CD4-positive, alpha-beta memory T cell (primary cell): ENCODE data around the gene CCDC141. TPM values are rescaled to one million over a fixed set of nuclear protein-coding genes. Genes with fewer than 3 reads are reported as not detected.
"Not testable (repeated sequence)": the region's sequence is repeated elsewhere in the genome, so short reads cannot be mapped to it uniquely, and the experiment has no call there.

ENCODE experiments used
- CTCF ChIA-PET: fragments of 350-600 bp; sonication (Branson Sonifier 250); formaldehyde crosslinking; loops from one replicate; lab custom pipeline; 2021; ENCODE audit warnings: inconsistent platforms; ENCODE audit not compliant: partially characterized antibody; lab: Charles Lee
- POLR2A ChIA-PET: fragments of 350-600 bp; sonication (Branson Sonifier 250); formaldehyde crosslinking; loops from one replicate; lab custom pipeline; 2021; ENCODE audit not compliant: partially characterized antibody; lab: Charles Lee
- DNase-seq, 5 donors: peaks; one replicate each; pipeline versions ENCODE4 v3.0.0 to v3.0.0-alpha.2; 2020 to 2022; ENCODE audit warnings: mixed read lengths in 1 of 5
- H3K27ac ChIP-seq: one replicate; pipeline ENCODE4 v1.7.0; 2013; ENCODE audit warnings: low read depth, low read length
- H3K27me3 ChIP-seq: 2 replicates; pipeline ENCODE4 v1.7.0; 2013; ENCODE audit warnings: mild to moderate bottlenecking, low read length, moderate library complexity; ENCODE audit not compliant: insufficient read depth
- H3K36me3 ChIP-seq: 2 replicates; pipeline ENCODE4 v1.7.0; 2013; ENCODE audit warnings: mild to moderate bottlenecking, low read length, moderate library complexity; ENCODE audit not compliant: insufficient read depth
- H3K4me1 ChIP-seq: 2 replicates; pipeline ENCODE4 v1.7.0; 2013; ENCODE audit warnings: mild to moderate bottlenecking, low read length, moderate library complexity; ENCODE audit not compliant: insufficient read depth
- H3K4me3 ChIP-seq, 2 donors: one replicate each; pipeline ENCODE4 v1.7.0; 2013; ENCODE audit warnings: low read length in 2 of 2, mild to moderate bottlenecking in 1 of 2
- H3K9me3 ChIP-seq, 2 donors: one replicate each; pipeline ENCODE4 v1.7.0; 2013; ENCODE audit warnings: low read length in 2 of 2, control low read depth in 1 of 2; ENCODE audit not compliant: control insufficient read depth in 1 of 2
- H3K27ac Mint-ChIP-seq, 7 donors: one replicate each; pipeline ENCODE4 v1.8.0; 2020 to 2021; ENCODE audit warnings: mixed read lengths in 7 of 7, mild to moderate bottlenecking in 6 of 7, inconsistent platforms in 3 of 7, moderate library complexity in 3 of 7
- H3K27me3 Mint-ChIP-seq, 2 donors: one replicate each; pipeline ENCODE4 v1.8.0; 2020 to 2021; ENCODE audit warnings: mixed read lengths in 2 of 2
- H3K36me3 Mint-ChIP-seq, 2 donors: one replicate each; pipeline ENCODE4 v1.8.0; 2020 to 2021; ENCODE audit warnings: mixed read lengths in 2 of 2, inconsistent platforms in 1 of 2, mild to moderate bottlenecking in 1 of 2
- H3K4me1 Mint-ChIP-seq, 4 donors: one replicate each; pipeline ENCODE4 v1.8.0; 2020 to 2021; ENCODE audit warnings: mixed read lengths in 4 of 4, mild to moderate bottlenecking in 1 of 4
- H3K4me3 Mint-ChIP-seq, 8 donors: one replicate each; pipeline ENCODE4 v1.8.0; 2020 to 2021; ENCODE audit warnings: mixed read lengths in 8 of 8, mild to moderate bottlenecking in 7 of 8, moderate library complexity in 6 of 8, inconsistent platforms in 3 of 8
- H3K9me3 Mint-ChIP-seq, 8 donors: one replicate each; pipeline ENCODE4 v1.8.0; 2020 to 2021; ENCODE audit warnings: mixed read lengths in 8 of 8, mild to moderate bottlenecking in 5 of 8, inconsistent platforms in 3 of 8, moderate library complexity in 1 of 8
- intact Hi-C: fragments of 100-400 bp; cut with micrococcal nuclease; formaldehyde crosslinking; loops from one replicate; pipeline ENCODE4 v1.15.1; 2023
- polyA plus RNA-seq, 2 donors: library from polyadenylated mRNA; unstranded; fragments of 300-500 nt; fragmentation: Illumina TruSeq; gene quantifications; one replicate each; pipeline ENCODE4 v1.2.3, GENCODE V29; 2021
- total RNA-seq, 2 experiments: library from RNA; stranded (reverse); gene quantifications; one replicate each; pipeline ENCODE4 v1.2.3, GENCODE V29; 2021

CCDC141 gene
- total and polyA plus RNA-seq, 4 experiments from 2014 or later = 0.73 to 8.2 (median 5.3) TPM

DNA sequence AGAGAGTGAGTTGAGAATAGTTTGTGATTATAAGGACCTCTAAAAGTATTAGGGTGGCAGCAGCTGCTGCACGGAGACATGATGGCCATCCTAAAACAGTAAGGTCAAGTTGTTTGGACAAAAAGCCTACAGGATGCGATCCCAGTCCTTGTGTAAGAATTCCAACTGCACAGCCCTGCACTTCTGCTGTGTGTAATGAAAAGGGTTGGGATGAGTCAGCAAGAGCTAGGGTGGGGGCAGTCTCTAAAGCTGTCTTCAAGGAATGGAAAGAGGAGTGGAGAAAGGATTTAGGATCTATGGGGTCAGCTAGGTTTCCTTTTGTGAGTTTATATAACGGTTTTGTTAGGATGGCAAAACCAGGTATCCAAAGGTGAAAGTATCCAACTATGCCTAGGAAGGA lies 3.6 kb upstream of the CCDC141 start:
- H3K4me3 ChIP-seq, H3K27ac Mint-ChIP-seq, POLR2A ChIA-PET, H3K4me3 Mint-ChIP-seq, H3K36me3 ChIP-seq, H3K27ac ChIP-seq, H3K9me3 Mint-ChIP-seq, CTCF ChIA-PET, H3K27me3 Mint-ChIP-seq, DNase-seq, H3K9me3 ChIP-seq, H3K27me3 ChIP-seq, H3K36me3 Mint-ChIP-seq, H3K4me1 ChIP-seq, intact Hi-C loops: not testable (repeated sequence)
- peaks cover 4 to 18% (median 8%) of the 10 kb centered on the region in 4 donors for H3K4me1 Mint-ChIP-seq

DNA sequence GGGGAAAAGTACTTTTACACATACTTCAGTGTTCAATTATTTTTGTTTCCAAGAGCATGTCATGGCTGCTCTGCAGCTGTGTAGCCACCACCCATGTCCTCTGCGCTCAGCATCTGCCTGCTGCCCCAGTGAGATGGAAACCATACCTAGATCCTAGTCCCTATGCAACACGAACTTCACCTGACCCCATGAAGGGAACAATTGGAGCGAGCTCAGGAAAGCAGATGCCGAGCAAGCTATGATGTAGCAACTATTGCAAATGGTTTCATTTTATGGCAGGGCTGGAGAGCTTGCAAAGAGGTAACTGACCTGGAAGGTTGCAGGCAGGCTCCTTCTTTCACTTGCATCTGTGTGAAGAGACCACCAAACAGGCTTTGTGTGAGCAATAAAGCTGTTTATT lies 1.3 kb upstream of the CCDC141 start:
- no peaks in the 10 kb centered on the region for H3K9me3 Mint-ChIP-seq
- H3K27ac Mint-ChIP-seq = no peak overlapping the region
- no peaks in the 10 kb centered on the region for H3K36me3 Mint-ChIP-seq
- H3K4me3 ChIP-seq = no peak overlapping the region
- POLR2A ChIA-PET = no interaction called here
- CTCF ChIA-PET = interaction anchor here (2.7 kb wide), 1 partner anchor 78 kb away, joined by 8 read pairs; no protein-coding TSS in a partner anchor
- peaks cover 4 to 21% (median 11%) of the 10 kb centered on the region in 4 donors for H3K4me1 Mint-ChIP-seq
- no peak overlapping the region for H3K27ac ChIP-seq
- H3K9me3 ChIP-seq = no peaks in the 10 kb centered on the region
- no peak for DNase-seq
- peaks cover 18% of the 10 kb centered on the region for H3K4me1 ChIP-seq
- H3K27me3 Mint-ChIP-seq = no peaks in the 10 kb centered on the region
- H3K4me3 Mint-ChIP-seq = no peak overlapping the region
- H3K36me3 ChIP-seq = no peaks in the 10 kb centered on the region
- intact Hi-C loops = no loop called here
- H3K27me3 ChIP-seq = no peaks in the 10 kb centered on the region

DNA sequence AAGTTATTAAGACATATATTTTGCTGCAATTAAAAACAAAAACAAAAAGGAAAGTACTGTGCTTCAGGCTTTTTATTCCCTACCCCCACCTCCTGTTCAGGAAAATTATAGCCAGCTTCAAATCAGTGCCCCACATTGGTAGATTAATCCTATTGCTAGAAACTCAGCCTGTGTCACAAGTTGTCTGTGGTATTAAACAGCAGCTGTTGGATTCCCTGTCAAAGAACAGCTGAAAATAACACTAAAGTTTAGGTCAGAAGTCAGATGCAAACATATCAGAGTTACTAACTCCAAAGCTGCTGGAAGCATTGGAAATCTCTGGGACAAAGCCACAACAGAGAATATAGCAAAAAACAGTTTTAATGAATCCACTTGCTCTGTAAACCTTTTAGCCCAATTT lies 818 bp upstream of the CCDC141 start:
- Histone ChIP-seq H3K9me3 (no peaks in the 10 kb centered on the region), H3K27ac (no peak overlapping the region), H3K4me3 (no peak overlapping the region), H3K36me3 (no peaks in the 10 kb centered on the region), H3K4me1 (peaks cover 19% of the 10 kb centered on the region), H3K27me3 (no peaks in the 10 kb centered on the region)
- DNase-seq = no peak
- POLR2A ChIA-PET = no interaction called here
- no peaks in the 10 kb centered on the region for H3K36me3 Mint-ChIP-seq
- no peaks in the 10 kb centered on the region for H3K9me3 Mint-ChIP-seq
- no peak overlapping the region for H3K27ac Mint-ChIP-seq
- H3K4me3 Mint-ChIP-seq = peak overlapping the region in 1 of 8 donors; percentile 55
- CTCF ChIA-PET = interaction anchor here (2.7 kb wide), 1 partner anchor 79 kb away, joined by 8 read pairs; no protein-coding TSS in a partner anchor
- no peaks in the 10 kb centered on the region for H3K27me3 Mint-ChIP-seq
- intact Hi-C loops = no loop called here
- peaks cover 5 to 26% (median 13%) of the 10 kb centered on the region in 4 donors for H3K4me1 Mint-ChIP-seq

DNA sequence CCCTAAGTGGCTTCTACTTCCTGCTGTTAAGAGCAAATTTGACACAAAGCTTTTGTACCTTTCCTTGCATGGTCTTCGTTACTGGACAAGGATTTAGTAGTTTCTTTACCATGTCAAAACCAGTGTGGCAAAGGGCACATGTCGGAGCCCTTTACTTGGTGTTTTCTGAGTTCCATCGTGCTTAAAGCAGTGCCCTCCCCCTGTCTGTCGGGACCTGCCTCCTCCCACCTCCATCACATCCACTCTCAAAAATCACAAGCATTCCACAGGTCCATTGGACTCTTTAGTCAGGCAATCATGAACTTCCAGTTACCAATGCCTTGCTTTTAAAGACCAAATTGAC lies 763 bp downstream of the CCDC141 start:
- ChIA-PET POLR2A (interaction anchor here (0.7 to 2.0 kb wide), 4 partner anchors 9 to 27 kb away, joined by 3 to 20 read pairs (median 3); no protein-coding TSS in a partner anchor), CTCF (interaction anchor here (1.2 to 2.7 kb wide), 4 partner anchors 9 to 138 kb away, joined by 3 to 8 read pairs (median 5); no protein-coding TSS in a partner anchor)
- Histone ChIP-seq H3K9me3 (no peaks in the 10 kb centered on the region), H3K36me3 (no peaks in the 10 kb centered on the region), H3K27ac (peak overlapping the region; percentile 54), H3K4me1 (peaks cover 19% of the 10 kb centered on the region), H3K4me3 (no peak overlapping the region), H3K27me3 (no peaks in the 10 kb centered on the region)
- H3K4me1 Mint-ChIP-seq = peaks cover 11 to 34% (median 22%) of the 10 kb centered on the region in 4 donors
- H3K9me3 Mint-ChIP-seq = no peaks in the 10 kb centered on the region
- H3K27ac Mint-ChIP-seq = peak overlapping the region in 6 of 7 donors; percentile 7 to 81 (median 38)
- intact Hi-C loops = loop anchor here (2.0 kb wide), 1 partner anchor 18 kb away; no protein-coding TSS in a partner anchor
- no peak for DNase-seq
- H3K27me3 Mint-ChIP-seq = no peaks in the 10 kb centered on the region
- H3K4me3 Mint-ChIP-seq = peak overlapping the region; percentile 69 to 89 (median 86)
- H3K36me3 Mint-ChIP-seq = no peaks in the 10 kb centered on the region

DNA sequence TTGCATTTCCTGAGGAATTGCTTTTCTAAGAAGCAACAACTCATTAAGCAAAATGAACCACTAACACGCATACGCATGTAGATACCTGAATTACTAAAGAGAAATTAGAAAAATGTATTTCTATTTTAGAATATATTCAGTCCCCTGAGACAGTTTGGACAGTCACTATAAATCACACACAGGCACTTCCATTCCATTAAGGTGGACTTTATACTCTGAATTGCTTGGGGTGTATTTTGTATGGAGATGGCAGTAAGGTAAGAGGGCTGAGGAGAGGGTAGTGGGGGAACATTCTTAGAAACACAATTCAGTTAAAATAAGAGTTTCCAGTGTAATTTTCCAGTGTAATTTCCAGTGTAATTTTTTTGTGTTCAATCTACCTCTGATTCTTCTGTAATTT lies 1.8 kb downstream of the CCDC141 start:
- CTCF ChIA-PET = no interaction called here
- Mint-ChIP-seq H3K4me1 (peaks cover 16 to 39% (median 26%) of the 10 kb centered on the region in 4 donors), H3K9me3 (peaks cover 0 to 5% (median 0%) of the 10 kb centered on the region in 8 donors), H3K4me3 (peak overlapping the region in 7 of 8 donors; percentile 25 to 89 (median 56)), H3K27ac (peak overlapping the region in 2 of 7 donors; percentile 16 to 49), H3K27me3 (no peaks in the 10 kb centered on the region), H3K36me3 (no peaks in the 10 kb centered on the region)
- intact Hi-C loops = loop anchor here (2.0 kb wide), 1 partner anchor 17 kb away; no protein-coding TSS in a partner anchor
- no peak for DNase-seq
- Histone ChIP-seq H3K4me3 (no peak overlapping the region), H3K4me1 (peaks cover 19% of the 10 kb centered on the region), H3K27ac (no peak overlapping the region), H3K27me3 (no peaks in the 10 kb centered on the region), H3K9me3 (no peaks in the 10 kb centered on the region), H3K36me3 (no peaks in the 10 kb centered on the region)
- POLR2A ChIA-PET = no interaction called here

DNA sequence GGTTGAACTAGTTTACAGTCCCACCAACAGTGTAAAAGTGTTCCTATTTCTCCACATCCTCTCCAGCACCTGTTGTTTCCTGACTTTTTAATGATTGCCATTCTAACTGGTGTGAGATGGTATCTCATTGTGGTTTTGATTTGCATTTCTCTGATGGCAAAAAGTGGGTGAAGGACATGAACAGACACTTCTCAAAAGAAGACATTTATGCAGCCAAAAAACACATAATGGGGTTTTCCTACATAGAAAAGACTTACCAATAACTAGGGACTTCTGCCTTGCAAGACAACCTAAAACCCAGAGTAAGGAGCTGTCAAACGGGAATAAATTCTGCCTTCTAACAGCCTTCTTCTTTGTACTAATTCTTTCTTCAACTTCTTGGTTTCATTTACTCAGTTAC lies 4.3 kb downstream of the CCDC141 start:
- intact Hi-C loops, H3K36me3 ChIP-seq, CTCF ChIA-PET, H3K36me3 Mint-ChIP-seq, DNase-seq, H3K27me3 ChIP-seq, H3K27me3 Mint-ChIP-seq, H3K9me3 ChIP-seq, H3K4me3 ChIP-seq, H3K4me3 Mint-ChIP-seq, H3K9me3 Mint-ChIP-seq, H3K27ac ChIP-seq: not testable (repeated sequence)
- Mint-ChIP-seq H3K27ac (peak overlapping the region in 2 of 7 donors; percentile 9 to 32), H3K4me1 (peaks cover 17 to 37% (median 27%) of the 10 kb centered on the region in 4 donors)
- POLR2A ChIA-PET = interaction anchor here (2.9 kb wide), 1 partner anchor 14 kb away, joined by 8 read pairs; no protein-coding TSS in a partner anchor
- H3K4me1 ChIP-seq = peaks cover 19% of the 10 kb centered on the region

DNA sequence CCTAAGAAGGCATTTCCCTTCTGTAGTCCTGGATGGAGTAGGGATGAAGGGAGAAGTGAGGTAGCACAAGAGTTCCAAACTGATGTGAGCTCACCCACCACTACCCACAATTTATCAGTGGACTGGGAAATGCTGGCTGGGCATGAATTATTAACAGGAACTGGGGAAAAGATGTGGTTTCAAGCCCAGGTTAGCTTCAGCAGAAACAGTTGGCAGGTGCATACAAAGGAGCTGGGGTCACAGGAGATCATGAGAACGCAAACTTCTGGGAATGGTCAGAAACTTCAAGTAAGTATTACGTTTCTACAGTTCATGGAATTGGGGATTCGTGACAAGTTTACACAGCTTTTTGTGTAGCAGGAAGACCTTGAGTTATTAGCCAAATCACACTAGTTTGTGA lies 5.4 kb downstream of the CCDC141 start:
- no peaks in the 10 kb centered on the region for H3K9me3 ChIP-seq
- Mint-ChIP-seq H3K27ac (peak overlapping the region in 3 of 7 donors; percentile 15 to 71 (median 36)), H3K9me3 (peaks cover 0 to 7% (median 0%) of the 10 kb centered on the region in 8 donors), H3K27me3 (no peaks in the 10 kb centered on the region), H3K4me3 (peak overlapping the region in 3 of 8 donors; percentile 45 to 64 (median 53)), H3K36me3 (no peaks in the 10 kb centered on the region), H3K4me1 (peaks cover 13 to 35% (median 23%) of the 10 kb centered on the region in 4 donors)
- intact Hi-C loops = no loop called here
- no peaks in the 10 kb centered on the region for H3K36me3 ChIP-seq
- H3K4me3 ChIP-seq = no peak overlapping the region
- ChIA-PET CTCF (no interaction called here), POLR2A (interaction anchor here (2.9 kb wide), 1 partner anchor 13 kb away, joined by 8 read pairs; no protein-coding TSS in a partner anchor)
- DNase-seq = no peak
- H3K27ac ChIP-seq = no peak overlapping the region
- H3K4me1 ChIP-seq = peaks cover 19% of the 10 kb centered on the region
- no peaks in the 10 kb centered on the region for H3K27me3 ChIP-seq
